Suprapubic skin (tissue), 3 donors: Measurements from ENCODE around the gene CCDC170.

Experiments used
- POLR2A ChIP-seq, 2 donors: fragments of 450-650 bp; IDR thresholded peaks; one replicate each; pipeline ENCODE4 v1.6.1; 2017; ENCODE audit warnings: antibody characterized with exemption in 2 of 2, mild to moderate bottlenecking in 2 of 2, moderate library complexity in 2 of 2
- TF ChIP-seq, protein P1 (sequence below), 2 donors: fragments of 200-600 bp in 1 of 2; fragments of 450-650 bp in 1 of 2; sonication (generic) in 1 of 2; IDR thresholded peaks; one replicate each; pipeline ENCODE4 v1.5.1; 2016 to 2019; ENCODE audit warnings: antibody characterized with exemption in 2 of 2, mild to moderate bottlenecking in 1 of 2, moderate library complexity in 1 of 2

DNA sequence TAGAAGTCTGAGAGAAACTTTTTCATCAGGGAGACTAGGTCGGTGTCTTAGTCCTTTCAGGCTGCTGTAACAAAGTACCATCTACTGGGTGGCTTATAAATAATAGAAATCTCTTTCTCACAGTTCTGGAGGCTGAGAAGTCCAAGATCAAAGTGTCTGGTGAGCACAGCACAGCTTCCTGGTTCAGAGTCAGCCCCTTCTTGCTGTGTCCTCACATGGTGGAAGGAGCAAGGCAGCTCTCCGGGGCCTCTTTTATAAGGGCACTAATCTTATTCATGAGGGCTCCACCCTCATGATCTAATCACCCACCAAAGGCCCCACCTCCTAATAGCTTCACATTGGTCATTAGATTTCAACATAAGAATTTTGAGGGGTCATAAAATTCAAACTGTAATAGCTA lies 122.8 kb downstream of the CCDC170 start:
- TF ChIP-seq, protein P1, sequence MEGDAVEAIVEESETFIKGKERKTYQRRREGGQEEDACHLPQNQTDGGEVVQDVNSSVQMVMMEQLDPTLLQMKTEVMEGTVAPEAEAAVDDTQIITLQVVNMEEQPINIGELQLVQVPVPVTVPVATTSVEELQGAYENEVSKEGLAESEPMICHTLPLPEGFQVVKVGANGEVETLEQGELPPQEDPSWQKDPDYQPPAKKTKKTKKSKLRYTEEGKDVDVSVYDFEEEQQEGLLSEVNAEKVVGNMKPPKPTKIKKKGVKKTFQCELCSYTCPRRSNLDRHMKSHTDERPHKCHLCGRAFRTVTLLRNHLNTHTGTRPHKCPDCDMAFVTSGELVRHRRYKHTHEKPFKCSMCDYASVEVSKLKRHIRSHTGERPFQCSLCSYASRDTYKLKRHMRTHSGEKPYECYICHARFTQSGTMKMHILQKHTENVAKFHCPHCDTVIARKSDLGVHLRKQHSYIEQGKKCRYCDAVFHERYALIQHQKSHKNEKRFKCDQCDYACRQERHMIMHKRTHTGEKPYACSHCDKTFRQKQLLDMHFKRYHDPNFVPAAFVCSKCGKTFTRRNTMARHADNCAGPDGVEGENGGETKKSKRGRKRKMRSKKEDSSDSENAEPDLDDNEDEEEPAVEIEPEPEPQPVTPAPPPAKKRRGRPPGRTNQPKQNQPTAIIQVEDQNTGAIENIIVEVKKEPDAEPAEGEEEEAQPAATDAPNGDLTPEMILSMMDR (IDR thresholded peaks at IDR 0.05), result no peak
- no peak for TF ChIP-seq POLR2A (IDR thresholded peaks at IDR 0.05)
